Stimulated activated CD8-positive, alpha-beta memory T cell treated with anti-CD3 and anti-CD28 coated beads, Interleukin-4, amount 100 ng/mL, for 24 hours (primary cell): ENCODE results near the gene GOLGA5.
"Not testable (repeated sequence)": the region's sequence is repeated elsewhere in the genome, so short reads cannot be mapped to it uniquely, and the experiment has no call there.

Source experiments
- DNase-seq: peaks from one replicate; pipeline ENCODE4 v3.0.0-alpha.2; 2020; ENCODE audit warnings: low read depth

Gene GOLGA5

DNA sequence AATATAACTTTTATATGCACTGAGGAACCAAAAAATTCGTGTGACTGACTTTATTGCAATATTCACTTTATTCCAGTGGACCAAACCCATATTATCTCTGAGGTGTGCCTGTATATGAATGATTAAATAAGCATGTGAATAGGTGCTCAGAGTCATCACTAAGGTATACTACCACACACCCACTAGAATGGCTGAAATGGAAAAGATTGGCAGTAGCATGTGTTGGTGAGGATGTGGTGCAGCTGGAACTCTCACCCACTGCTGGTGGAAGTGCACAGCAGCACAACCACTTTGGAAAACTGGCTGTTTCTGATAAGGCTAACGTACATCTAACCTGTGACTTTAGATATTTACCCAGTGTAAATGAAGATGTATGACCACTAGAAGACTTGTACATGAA lies 36.8 kb downstream of the GOLGA5 start:
- no peak for DNase-seq

DNA sequence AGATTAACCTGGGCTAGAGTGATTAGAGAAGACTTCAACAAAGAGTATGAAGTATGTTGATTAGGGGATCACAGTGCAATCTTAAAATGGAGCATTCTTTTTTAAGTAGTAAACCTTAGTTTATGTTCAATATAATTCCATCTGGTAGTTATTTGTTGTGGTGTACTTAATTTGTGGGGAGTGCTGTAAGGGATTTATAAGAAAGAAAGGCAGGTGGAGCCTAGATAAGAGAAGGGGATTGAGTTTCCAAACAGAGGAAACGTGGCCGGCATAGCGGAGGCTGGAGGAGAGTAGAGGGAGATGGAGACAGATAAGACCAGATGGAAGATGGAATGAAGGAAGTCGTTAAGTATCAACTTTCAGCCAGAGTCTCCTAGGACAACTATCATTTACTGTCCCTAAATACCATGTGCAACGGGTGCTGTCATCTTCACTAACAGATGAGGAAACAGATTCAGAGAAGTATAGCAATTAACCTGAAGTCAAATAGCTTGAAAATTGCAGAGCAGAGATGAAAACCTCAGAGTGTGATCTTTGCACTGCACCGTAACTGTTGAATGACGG lies 38.1 kb downstream of the GOLGA5 start:
- DNase-seq, result no peak

DNA sequence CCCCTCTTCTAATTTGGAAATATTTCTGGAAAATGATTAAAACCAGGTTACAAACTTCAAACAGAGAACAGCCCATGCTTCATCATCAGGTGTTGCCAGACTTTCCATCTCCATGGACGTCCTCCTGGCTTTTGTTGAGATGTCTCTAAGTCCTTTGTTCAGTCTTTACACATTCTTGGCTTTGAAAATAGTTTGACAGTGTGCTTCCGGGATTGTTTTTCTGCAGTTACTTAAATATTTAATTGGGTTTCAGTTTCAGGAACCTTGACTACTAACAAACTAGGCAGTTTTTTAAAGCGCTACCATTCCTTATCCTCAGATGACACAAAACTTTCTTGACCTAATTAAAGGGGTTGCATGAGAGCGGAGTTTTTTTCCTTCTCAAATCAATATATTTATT lies 47.8 kb downstream of the GOLGA5 start:
- DNase-seq, result no peak

DNA sequence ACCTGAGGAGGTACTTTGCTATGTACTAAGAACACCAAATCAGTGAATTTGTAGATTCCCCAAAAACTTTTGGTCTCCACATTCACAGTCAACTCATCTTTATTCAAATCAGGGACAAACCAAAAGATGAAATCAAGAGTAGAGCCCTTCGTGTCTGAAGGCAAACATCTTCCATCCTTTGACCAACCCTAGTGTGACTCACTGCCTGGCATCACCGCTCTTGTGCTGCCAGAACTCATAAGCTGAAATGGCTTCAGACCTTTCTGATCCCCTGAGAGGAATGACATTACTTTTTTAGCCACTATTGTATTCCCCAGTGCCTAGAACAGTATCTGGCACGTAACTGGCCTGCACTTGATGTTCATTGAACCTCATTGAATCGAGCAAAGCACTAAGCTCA lies 50.1 kb downstream of the GOLGA5 start:
- no peak for DNase-seq

DNA sequence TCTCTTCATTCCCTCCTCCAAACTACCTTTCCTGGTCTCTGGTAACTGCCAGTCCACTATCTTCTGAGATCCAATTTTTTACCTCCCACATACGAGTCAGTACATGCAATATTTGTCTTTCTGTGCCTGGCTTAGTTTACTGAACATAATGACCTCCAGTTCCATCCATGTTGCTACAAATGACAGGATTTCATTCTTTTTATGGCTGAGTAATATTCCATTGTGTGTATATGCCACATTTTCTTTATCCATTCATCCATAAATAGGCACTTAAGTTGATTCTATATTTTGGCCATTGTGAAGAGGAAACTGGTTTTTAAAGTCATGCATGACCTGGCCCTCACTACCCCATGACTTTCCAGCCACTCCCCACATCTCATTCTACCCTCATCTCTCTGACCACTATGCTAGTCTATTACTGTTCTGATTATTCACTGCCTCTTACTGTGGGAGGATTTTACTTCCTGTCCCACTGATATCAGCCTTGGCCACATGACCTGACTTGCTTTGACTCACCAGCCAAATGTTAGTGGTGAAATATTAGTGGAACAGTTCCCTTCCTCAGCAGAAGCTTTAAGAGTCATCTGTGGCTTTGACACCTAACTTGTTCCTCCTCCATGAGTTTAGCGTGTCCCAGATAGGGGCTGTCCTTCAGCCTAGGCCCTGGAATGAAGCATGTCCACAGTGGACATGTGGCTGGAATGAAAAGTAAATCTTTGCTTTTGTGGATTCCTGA lies 52.2 kb downstream of the GOLGA5 start:
- DNase-seq, result peak; percentile 14

DNA sequence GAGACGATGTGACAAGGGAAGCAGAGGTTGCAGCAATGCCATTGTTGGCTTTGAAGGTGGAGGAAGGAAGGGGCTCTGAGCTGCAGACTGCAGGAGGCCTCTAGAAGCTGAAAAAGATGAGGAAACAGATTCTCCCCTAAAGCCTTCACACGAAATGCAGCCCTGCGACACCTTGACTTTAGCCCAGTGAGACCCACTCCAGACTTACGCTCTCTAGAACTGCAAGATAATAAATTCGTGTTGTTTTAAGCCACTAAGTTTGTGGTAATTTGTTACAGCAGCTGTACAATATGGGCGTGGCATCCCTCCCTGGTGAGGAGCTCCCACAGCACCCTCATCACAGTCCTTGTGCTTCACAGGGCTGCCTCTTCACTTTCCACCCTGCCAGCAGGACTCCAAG lies 53.2 kb downstream of the GOLGA5 start:
- DNase-seq, result no peak

DNA sequence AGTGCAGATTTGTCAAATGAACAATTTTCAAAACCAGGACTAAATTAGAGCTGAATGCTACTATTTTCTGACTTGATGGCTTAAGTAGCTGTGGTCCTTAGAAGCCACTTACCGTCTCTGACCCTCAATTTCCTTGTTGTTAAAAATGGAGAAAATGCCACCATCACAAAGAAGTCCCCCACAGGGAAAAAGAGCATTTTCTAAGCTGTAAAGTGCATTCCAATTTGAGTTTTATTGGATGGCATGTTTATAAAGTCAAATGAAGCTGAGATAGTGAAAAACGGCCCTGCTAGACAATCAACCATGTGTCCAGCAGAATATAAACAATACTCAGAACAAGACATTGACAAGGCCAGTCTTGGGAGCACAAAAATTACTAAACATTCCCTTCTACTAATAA lies 53.6 kb downstream of the GOLGA5 start:
- DNase-seq, result no peak

DNA sequence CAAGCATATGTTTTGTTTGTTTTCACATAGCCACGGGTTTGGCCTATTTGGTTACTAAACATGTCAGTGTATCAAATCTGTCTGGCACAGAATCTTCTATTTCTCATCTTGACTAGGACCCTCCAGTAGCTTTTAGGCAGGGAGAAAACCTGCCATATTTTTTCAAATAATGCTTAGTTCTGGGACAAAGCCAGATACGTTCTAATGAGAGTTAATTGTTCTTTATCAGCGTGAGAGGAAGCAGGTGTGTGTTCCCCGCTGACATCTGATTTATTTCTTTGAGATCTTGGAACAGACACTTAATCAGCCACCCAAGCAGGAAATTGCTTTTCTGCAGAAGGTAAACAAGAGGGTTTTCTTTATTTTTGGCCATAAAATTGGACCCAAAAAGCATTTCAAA lies 54.8 kb downstream of the GOLGA5 start:
- no peak for DNase-seq

DNA sequence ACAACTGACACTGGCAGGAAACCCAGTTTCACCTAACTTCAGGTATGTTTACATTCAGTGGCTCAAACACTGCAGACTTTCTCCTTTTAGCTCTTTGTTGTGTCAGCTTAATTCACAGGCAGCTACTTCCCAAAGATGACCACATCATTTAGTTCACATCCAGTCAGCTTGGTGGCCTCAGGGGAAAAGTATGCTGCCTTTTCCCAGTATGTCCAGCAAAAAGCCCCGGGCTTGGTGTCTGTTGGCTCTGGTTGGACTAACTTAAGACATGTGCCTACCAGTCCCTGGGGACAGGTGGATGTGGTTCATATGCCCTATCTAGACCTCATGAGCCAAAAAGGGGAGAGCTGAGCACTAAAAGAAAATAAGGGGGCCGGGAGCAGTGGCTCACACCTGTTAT lies 56.4 kb downstream of the GOLGA5 start:
- DNase-seq, result no peak

DNA sequence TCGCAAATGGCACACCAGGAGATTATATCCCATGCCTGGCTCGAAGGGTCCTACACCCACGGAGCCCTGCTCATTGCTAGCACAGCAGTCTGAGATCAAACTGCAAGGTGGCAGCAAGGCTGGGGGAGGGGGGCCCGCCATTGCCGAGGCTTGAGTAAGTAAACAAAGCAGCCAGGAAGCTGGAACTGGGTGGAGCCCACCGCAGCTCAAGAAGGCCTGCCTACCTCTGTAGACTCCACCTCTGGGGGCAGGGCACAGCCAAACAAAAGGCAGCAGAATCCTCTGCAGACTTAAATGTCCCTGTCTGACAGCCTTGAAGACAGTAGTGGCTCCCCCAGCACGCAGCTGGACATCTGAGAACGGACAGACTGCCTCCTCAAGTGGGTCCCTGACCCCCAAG lies 59.0 kb downstream of the GOLGA5 start:
- not testable (repeated sequence) for DNase-seq

DNA sequence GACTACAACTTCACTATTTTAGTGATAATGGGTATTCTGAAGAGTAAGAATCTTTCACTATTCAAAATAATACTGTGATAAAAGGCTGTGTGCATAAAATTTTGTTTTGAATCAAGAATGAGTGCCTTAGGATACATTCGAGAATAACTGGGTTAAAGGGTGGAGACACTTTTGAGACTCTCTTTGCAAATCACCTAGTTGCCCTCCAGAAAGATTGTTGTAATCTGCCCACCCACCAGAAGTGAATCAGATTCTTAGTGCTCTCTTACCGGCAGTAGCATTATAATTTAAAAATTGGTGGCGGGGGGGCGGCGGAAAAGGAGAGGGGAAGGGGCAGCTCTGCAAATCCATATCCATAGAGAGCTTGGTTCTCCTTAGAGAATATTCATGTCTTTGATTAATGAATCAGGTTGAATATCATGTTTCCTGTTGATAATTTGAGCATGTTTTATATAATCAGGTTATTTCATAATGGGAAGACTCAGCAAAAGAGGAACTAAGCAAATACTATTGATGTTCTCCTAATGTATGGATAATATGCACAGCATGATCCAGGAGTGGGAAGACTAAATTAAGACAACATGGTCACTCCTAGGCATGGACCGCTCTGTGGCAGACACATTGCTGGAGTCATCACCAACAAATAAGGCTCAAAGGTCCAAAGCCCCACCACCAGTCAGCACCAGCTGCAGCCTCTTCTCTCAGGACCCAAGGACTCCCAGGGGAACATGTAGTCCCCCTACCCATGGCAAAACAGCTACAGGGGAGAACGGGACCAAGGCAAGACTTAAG lies 66.1 kb downstream of the GOLGA5 start:
- DNase-seq, result no peak

DNA sequence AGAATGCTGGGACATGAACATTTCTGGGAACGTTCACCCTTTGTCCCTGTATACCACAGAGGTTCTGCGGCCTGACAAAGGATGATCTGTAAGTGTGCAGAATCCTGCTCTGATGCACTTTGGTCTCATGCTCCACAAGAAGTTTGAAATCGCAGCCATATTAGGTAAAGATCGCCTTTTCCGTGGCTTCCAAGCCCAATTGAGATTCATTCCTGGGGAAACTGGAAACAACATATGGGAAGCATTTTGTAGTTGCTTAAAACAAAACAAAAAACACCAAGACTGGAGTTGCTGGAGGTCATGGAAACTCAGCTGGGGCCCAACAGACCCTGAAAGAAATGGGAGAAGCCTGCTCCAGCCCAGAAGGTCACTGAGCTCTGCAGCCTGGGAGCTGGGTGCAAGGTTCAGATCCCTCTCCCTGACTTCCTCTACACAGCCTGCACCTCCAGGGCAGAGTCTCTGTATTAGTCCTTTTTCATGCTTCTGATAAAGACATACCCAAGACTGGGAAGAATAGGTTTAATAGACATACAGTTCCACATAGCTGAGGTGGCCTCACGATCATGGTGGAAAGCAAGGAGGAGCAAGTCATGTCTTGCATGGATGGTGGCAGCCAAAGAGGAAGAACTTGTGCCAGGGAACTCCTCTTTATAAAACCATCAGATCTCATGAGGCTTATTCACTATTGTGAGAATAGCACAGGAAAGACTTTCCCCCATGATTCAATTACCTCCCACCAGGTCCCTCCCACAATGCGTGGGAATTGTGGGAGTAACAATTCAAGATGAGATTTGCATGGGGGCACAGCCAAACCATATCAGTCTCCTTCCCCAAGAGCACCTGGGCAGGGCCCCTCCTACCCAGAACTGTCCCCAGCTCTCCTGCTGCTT lies 68.0 kb downstream of the GOLGA5 start:
- DNase-seq, result no peak

DNA sequence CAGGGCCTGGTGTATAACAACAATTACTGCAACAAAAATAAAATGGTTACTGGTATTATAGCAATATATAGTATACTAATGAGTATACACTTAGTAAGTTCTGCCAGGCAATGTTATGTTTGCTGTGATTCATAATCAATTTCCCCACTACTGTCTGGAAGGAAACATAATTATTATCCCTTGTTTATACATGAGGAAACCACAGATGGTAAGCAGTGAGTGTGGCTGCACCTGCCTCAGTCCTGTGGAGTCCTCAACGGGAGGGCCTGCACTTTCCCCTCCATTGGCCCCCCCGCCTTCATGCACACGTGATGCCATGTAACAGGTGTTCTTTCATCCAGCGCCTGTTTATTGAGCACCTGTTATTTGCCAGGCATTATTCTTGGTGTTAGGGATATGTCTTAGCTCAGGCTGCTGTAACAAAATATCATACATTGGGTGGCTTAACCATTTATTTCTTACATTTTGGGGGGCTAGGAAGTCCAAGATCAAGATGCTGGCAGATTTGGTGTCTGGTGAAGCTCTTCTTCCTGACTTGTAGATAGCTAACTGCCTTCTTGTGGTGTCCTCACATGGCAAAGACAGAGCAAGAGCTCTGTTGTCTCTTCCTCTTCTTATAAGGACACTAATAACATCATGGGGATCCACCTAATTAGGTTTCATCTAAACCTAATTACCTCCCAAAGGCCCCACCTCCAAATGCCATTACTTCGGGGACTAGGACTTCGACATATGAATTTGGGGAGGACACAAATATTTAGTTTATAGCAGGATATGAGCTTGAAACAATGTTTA lies 69.4 kb downstream of the GOLGA5 start:
- no peak for DNase-seq

DNA sequence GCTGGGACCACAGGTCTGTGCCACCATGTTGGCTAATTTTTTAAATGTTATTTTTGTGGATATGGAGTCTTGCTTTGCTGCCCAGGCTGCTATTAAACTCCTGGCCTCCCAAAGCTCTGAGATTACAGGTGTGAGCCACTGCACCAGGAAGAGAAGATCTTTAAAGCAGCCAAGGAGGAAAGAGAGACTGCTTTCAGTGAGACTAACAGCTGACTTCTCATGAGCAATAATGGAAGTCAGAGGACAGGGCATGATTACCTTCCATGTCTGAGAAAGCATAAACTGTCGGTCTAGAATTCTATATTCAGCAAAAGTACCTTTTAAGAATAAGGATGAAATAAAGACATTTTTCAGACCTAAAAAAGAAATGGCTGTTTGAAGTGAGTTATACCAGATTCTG lies 71.6 kb downstream of the GOLGA5 start:
- no peak for DNase-seq

DNA sequence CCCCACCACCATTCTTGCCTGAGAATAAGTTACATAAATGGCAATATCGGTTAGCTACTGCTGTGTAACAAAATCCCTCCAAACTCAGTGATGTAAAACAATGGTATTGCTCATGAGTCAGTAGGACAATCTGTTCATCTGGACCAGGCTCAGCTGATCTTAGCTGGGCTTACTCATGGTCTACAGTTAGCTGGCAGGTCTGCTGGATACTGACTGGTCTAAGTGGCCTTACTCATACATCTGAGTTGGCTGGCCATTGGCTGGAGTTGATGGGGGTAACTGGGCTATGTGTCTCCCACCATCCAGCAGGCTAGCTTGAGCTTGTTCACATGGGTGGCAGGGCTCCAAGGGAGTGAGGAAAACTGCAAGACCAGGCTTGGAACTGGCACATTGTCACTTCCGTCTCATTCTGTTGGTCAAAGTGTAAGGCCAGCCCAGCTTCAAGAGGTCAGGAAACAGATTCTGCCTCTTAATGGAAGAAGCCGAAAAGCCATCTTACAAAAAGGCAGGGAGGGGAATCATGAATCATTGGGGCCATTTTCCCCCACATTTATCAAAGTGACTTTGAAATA lies 72.2 kb downstream of the GOLGA5 start:
- no peak for DNase-seq

DNA sequence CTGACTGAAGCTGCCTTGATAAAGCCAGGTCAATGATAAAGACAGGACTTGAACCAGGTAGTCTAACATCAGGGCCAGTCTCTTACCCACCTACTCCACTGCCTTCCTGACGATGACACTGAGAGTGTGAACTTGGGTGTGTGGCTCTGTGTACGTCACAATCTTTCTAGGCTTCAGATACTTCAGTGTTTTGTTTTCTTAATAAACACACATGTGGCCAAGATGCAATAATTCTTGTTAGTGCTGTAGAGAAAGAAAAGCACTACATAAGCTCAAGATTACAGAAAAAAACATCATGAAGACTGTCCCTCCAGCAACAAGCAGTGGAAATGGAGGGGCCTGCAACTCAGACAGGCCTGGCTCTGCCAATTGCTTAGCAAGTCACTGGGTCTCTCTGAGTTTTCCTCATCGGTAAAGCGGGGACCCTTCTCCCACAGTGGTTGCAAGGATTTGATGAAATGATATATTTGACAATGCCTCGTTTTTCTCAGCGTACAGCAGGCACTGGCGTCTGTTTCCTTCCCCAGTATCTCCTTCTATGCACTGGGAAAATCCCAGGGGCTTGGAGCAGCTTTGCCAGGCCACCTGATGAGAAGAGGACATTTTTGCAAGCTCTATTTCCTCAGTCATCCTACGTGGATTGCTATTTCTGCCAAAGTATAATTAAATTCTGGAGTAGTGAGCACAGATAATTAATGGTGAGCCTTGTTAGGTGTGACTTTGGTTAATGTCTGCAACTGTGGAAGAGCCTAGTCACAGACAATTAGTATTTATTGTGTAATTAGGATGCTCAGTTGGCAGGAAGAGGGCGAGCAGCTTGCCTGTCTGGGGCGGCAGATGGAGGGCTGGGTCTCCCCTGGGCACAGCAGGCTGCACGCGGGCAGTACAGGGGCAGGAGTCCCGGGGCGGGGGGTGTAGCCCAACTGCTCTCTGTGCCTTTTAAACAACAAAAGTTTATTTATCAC lies 73.1 kb downstream of the GOLGA5 start:
- no peak for DNase-seq

DNA sequence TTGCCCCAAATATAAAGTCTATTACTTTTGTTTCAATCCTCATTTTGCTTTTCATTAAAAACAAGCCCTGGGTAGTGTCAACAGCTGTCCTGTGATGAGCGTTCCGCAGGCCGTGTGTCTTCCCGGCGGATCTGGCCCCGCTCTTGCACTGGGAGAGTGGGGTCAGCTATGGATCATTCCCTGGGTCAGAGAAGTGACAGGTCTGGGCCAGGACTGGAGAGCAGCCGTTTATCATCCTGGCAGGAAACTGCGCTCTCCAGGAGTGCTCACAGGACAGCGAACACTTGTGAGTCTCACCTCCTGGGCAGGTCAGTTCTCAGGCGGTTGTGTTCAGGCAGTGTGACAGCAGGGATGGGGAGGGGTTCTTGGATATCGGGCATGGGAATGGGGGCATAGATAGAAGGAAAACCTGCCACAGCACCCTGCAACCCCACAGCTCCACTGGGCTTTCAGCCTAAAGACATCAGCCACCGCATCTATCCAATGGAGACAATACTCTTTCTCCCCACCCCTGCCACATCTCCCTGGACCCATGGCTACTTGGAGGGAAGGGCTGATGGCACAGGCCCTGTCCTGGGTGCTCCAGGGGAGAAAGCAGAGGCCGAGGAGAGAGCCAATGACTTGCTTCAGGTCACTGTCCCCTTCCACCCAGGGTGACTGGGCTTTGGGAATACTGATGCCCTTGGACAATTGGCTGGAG lies 81.0 kb downstream of the GOLGA5 start:
- DNase-seq, result no peak

DNA sequence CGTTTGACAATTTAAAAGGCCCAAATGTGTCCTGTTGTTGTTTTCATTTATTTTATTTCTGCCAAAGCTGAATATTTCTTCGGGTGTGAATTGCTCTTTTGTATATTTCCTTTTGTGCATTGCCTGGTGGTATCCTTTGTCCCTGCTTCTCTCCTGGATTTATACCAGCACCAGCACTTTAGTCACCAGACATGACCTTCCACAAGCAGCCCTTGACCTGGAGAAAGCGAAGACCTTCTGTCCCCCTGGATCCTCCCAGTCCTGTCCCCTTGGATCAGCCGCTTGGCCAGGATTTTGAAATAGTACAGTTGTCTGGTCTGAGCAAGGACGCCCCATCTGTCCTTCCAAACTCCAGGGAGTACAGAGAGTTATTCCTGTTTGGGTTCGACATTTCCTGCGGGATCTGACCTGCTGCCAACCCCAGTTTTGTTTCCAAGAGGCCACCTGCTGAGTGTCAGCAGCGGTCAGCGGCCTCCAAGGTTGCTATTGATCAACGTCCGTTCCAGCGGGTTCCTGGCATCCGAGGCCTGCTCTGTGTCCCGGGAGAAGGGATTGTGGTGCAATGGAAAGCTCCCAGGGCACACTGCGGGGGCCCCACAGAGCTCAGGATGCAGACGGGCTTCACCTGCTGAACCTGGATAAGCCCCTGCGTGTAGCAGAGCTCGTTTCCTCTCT lies 83.8 kb downstream of the GOLGA5 start:
- DNase-seq, result no peak

DNA sequence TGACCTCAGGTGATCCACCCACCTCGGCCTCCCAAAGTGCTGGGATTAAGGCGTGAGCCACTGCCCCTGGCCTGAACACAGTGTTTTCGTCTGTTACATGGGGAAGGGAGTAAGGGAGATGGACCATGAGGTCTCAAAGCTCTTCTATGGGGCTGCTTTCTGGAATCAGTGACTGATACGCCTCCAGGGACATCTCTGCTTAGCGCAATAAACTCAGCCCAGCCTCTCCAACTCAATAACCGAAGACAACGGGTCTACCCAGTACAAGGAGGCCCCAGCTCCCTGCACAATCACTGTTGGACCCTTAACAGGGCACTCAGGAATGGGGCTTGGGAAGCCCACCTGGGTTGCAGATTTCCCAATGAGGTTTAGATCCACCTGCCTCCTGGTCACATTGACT lies 86.2 kb downstream of the GOLGA5 start:
- DNase-seq, result no peak
